GM06990 (cell line): Measurements from ENCODE around the gene CLCN1.

ENCODE experiments used
- DNase-seq: peaks from one replicate; pipeline ENCODE4 v3.0.0-alpha.2; 2011; ENCODE audit not compliant: insufficient read length; ENCODE audit errors: extremely low read depth
- H3K27me3 ChIP-seq: replicated peaks from 2 replicates; pipeline ENCODE4 v1.6.0; 2011; ENCODE audit warnings: low read length; ENCODE audit not compliant: control insufficient read depth, insufficient read depth
- H3K36me3 ChIP-seq: 2 replicates; pipeline ENCODE4 v1.5.1; 2011; ENCODE audit warnings: low read length; ENCODE audit not compliant: control insufficient read depth, insufficient read depth
- H3K4me3 ChIP-seq: replicated peaks from 2 replicates; pipeline ENCODE4 v1.5.1; 2011; ENCODE audit warnings: low read depth, mild to moderate bottlenecking, control low read depth, low read length
- CTCF ChIP-seq: IDR thresholded peaks from 2 replicates; pipeline ENCODE4 v1.5.1; 2011; ENCODE audit warnings: low read length, control low read depth, mild to moderate bottlenecking, inconsistent platforms; ENCODE audit not compliant: insufficient read depth, poor library complexity, severe bottlenecking

Gene CLCN1

GRCh38 chr7:143369678-143370651, 54.1 kb downstream of the CLCN1 start:
- no peaks in the 10 kb centered on the region for H3K36me3 ChIP-seq
- H3K4me3 ChIP-seq: no peak overlapping the region
- no peaks in the 10 kb centered on the region; the same call in 1 of the 2 replicates for H3K27me3 ChIP-seq
- no peak for DNase-seq
- TF ChIP-seq CTCF: no peak

- TF ChIP-seq CTCF: no peak
- H3K4me3 ChIP-seq: no peak overlapping the region
- no peak for DNase-seq
- no peaks in the 10 kb centered on the region; the same call in 1 of the 2 replicates for H3K27me3 ChIP-seq
- no peaks in the 10 kb centered on the region for H3K36me3 ChIP-seq
Observed at GRCh38 chr7:143372070-143372469, 56.2 kb downstream of the CLCN1 start.

- no peak for DNase-seq
- TF ChIP-seq CTCF: no peak
- H3K27me3 ChIP-seq: no peaks in the 10 kb centered on the region
Observed at GRCh38 chr7:143373255-143373794, 57.4 kb downstream of the CLCN1 start.

GRCh38 chr7:143374561-143374960, 58.6 kb downstream of the CLCN1 start:
- Histone ChIP-seq H3K27me3 (no peaks in the 10 kb centered on the region), H3K4me3 (no peak overlapping the region), H3K36me3 (no peaks in the 10 kb centered on the region)
- no peak for TF ChIP-seq CTCF
- no peak for DNase-seq

More at GRCh38 chr7:143373255-143373794, 57.4 kb downstream of the CLCN1 start:
- H3K4me3 ChIP-seq: no peak overlapping the region
- no peaks in the 10 kb centered on the region for H3K36me3 ChIP-seq

GRCh38 chr7:143375298-143376034, 59.6 kb downstream of the CLCN1 start:
- H3K27me3 ChIP-seq: no peaks in the 10 kb centered on the region
- no peaks in the 10 kb centered on the region for H3K36me3 ChIP-seq
- no peak overlapping the region for H3K4me3 ChIP-seq
- no peak for TF ChIP-seq CTCF
- DNase-seq: no peak
